Measurements from ENCODE around the gene SLC5A1.

The SLC5A1 gene

DNA sequence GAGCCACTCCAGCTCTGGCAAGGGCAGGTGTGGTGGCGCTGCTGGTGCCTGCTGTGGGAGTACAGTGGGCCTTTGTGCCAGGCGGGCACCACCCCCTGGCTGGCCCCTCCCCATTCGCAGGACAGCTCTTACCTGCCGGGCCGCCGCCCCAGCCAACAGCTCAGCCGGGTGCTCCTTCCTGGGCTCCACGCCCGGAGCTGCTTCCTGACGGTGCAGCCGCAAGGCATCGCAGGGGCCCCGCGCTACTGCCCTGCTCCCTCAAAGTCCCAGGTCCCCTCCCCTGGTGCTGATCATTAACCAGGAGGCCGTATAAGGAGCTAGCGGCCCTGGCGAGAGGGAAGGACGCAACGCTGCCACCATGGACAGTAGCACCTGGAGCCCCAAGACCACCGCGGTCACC is at the start of gene SLC5A1:
SLC5A1 (plus strand) TSS at position 338 of the 400 bp plus-strand sequence; CDS start at position 359, 21 bp downstream.
- no peak for DNase-seq (ENCODE audit: extremely low read depth in 1 of 2, low read depth in 1 of 2)

DNA sequence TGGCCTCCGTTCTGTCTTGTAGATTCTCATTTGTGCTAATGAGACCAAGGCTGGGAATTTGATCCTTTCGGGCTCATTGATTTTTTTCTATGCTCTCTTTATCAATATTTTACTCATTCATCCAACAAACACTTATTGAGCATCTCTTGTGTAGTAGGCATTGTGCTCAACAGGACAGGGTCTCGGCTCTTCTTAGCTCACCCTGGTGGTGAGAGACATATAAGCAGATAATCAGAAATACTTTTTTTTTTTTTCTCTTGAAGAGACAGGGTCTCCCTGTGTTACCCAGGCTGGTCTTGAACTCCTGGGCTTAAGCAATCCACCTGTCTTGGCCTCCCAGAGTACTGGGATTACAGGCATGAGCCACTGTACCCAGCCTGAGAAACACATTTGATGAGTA is 48.0 kb upstream of the SLC5A1 start:
- no peak for DNase-seq (ENCODE audit: extremely low read depth in 1 of 2, low read depth in 1 of 2)

DNA sequence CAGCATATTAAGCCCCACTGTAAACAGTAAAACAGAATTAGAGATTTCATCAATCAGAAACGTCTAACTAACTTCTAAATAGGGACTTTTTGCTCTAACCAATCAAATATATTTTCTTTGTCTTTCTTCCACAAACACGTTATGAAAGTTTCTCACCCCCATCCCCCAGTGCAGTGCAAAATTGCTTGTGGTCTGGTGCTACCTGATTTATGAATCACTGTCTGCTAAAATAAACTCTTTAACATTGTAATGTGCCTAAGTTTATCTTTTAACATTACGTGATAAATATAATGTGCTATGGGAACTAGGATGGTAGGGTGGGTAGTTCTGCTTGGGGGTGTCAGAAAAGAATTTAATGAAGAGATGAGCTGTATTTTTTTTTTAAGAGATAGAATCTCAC is 47.3 kb upstream of the SLC5A1 start:
- DNase-seq (ENCODE audit: extremely low read depth in 1 of 2, low read depth in 1 of 2), result no peak

DNA sequence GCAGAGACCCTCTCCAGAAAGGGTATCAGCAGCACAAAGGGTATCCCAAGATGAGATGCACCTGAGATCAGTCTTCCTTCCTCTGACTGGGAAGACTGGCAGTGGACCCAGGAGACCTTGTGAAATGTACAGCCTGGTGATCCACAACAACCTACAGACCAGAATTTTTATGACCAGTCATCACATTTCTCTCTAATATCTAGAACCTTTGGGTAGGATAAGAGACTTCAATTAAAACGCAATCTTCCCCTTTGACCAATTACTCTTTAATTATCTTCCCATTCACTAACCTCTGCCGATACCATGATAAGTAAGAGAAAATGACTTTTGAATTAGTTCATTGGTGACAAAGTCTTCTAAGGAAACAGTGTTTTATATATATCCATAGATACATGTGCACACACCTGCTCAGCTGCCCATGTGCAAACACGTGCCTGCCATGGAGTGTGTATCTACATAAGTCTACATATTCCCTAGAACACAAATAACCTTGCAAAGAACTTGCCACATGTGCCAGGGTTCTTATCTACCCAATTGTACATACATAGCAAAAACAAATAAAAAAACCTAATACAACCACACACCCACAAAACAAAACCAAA is 44.2 kb upstream of the SLC5A1 start:
- DNase-seq (ENCODE audit: extremely low read depth in 1 of 2, low read depth in 1 of 2), result no peak

DNA sequence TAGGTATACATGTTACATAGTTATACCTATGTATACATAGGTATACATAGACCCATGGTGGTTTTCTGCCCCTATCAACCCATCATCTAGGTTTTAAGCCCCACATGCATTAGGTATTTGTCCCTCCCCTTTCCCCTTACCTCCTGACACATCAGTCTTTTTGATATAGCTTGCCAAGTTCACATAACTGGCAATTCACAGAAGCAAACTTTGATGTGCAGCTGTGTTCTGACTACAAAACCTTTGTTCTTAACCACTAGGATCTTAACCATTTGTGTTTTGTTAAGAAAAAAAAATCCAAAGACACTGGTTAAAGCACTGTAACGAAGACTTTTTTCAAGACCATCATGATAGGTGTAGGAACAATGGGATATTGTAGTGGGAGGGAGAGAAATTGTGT is 42.9 kb upstream of the SLC5A1 start:
- no peak for DNase-seq (ENCODE audit: extremely low read depth in 1 of 2, low read depth in 1 of 2)

DNA sequence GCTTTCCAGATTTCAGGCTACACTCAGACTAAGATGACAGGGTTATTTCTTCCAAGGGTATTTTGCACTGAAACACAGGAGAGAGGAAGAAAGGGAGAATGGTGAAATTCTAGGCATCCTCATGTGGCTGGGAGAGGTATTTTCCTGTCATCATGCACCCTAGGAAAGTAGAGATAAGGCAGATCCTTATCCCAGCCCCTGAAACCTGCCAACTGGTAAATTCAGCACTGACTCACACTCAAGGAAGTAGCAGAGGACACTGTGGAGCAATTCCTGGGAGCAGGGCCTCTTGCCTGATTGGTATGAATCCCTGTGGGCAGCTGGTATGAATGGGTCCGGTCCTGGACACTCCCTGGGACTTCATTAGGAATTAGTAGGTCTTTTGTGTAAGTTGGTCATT is 37.6 kb upstream of the SLC5A1 start:
- no peak for DNase-seq (ENCODE audit: extremely low read depth in 1 of 2, low read depth in 1 of 2)

DNA sequence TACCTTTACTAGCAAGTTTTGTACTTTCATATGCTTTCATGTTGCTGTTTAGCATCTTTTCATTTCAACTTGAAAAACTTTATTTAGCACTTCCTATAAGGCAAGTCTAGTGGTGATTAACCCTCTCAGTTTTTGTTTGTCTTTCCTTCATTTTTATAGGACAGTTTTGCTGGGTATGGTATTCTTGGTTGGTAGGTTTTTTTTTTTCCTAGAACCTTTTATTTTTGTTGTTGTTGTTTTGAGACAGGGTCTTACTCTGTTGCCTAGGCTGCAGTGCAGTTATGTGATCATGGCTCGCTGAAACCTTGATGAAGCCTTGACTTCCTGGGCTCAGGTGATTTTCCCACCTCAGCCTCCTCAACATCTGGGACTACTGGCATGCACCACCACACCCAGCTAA is 29.9 kb upstream of the SLC5A1 start:
- no peak for DNase-seq (ENCODE audit: extremely low read depth in 1 of 2, low read depth in 1 of 2)

DNA sequence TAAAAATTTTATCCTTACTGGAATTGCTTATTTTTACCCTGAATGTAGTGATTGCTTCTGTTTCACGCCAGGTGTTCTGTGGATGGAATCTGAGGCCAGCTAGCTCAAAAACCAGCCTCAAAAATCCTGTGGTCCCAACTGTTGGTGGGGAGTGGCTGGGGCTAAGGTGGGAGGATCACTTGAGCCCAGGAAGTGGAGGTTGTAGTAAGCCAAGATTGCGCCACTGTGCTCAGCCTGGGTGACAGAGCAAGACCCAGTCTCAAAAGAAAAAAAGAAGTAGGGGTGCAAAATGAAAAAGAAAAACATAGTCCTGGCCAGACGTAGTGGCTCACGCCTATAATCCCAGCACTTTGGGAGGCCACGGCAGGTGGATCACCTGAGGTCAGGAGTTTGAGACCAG is 27.0 kb upstream of the SLC5A1 start:
- DNase-seq (ENCODE audit: extremely low read depth in 1 of 2, low read depth in 1 of 2), result no peak

DNA sequence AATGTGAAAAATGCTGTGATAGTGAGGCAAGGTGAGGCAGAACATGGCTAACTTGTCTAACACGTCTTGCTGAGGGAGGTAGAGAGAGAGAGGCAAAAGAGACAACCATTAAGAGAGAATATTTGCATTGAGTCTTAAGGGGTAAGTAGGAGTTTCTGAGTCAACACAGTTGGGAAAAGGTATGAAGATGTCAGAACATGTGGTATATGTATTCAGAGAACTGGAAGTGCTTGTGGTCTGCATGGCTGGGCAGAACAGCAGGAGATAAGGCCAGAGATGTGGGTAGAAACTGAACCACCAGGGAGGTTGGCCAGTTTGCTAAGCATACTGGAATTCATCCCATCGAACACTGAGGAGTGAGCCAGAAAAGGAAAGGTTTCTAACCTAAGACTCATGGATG is 25.0 kb upstream of the SLC5A1 start:
- no peak for DNase-seq (ENCODE audit: extremely low read depth in 1 of 2, low read depth in 1 of 2)

DNA sequence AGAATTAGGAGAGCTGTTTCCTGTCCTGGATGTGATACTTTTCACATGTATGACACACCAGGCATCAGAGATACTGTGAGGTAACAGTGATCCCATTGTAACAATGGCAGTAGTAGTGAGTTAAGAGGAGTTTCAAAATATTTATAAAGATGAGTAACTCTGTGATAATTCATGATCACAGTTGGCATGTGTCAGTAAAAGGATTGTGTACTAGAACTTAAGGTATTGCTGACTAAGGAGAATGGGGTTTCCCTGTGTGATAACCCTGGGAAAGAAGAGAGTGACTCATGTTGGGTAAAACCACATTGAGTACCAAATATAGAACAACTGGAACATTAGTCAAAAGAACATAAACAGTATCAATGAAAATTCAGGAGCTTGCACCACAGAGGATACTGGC is 22.9 kb upstream of the SLC5A1 start:
- DNase-seq (ENCODE audit: extremely low read depth in 1 of 2, low read depth in 1 of 2), result no peak

DNA sequence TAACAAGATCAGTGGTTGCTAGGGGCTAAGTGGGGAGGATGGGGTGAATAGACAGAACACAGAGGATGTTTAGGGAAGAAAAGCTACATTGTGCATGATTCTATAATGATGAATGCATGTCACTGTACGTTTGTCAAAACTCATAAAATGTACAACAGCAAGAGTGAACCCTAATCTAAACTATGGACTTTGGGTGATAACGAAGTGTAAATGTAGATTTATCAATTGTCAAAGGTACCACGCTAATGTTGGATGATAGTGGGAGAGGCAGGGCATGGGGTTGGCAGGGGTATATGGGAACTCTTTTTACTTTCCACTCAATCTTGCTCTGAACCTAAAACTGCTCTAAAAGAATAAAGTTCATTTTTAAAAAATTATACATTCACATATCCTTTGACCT is 21.3 kb upstream of the SLC5A1 start:
- no peak for DNase-seq (ENCODE audit: extremely low read depth in 1 of 2, low read depth in 1 of 2)

DNA sequence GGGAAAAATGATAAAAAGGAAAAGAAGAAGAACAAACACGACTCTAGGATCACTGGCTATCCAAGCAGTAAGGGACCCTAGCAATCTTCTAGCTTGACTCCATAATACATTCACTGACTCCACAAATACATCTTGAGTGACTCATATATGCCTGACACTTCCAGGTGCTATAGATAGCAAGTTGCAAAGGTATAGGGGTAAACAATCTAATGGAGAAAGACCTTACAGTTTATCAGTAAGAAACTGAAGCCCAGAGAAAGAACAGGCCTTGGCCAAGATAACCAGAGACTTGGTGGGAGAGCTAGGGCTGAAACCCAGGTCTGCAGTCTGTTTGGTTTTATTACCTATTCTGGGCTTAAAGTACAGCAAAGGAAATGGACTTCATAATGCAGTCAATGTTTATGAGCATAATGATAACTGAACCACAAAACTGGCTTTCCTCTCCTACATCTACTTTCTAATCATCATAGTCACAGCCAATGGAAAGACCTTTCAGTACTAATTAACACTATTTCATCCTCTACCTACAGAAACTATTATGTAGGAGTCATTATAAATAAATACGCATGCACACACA is 19.7 kb upstream of the SLC5A1 start:
- DNase-seq (ENCODE audit: extremely low read depth in 1 of 2, low read depth in 1 of 2), result no peak

DNA sequence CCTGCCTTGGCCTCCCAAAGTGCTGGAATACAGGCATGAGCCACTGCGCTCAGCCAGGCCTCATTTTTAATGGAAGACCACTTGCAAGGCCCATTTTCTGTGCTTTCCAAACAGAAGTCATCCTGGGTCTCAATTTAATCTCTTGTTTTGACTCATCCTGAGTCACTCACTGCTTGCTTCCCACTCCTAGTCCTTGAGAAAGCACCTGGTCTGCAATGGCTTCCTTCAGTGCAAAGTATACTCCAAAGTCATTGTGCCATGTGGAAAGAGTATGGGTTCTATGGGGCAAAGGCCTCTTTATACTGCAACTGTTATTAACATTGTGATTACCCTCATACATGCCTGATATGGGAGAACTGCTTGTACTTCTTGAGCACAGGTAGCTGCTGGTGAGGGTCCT is 18.3 kb upstream of the SLC5A1 start:
- DNase-seq (ENCODE audit: extremely low read depth in 1 of 2, low read depth in 1 of 2), result no peak

DNA sequence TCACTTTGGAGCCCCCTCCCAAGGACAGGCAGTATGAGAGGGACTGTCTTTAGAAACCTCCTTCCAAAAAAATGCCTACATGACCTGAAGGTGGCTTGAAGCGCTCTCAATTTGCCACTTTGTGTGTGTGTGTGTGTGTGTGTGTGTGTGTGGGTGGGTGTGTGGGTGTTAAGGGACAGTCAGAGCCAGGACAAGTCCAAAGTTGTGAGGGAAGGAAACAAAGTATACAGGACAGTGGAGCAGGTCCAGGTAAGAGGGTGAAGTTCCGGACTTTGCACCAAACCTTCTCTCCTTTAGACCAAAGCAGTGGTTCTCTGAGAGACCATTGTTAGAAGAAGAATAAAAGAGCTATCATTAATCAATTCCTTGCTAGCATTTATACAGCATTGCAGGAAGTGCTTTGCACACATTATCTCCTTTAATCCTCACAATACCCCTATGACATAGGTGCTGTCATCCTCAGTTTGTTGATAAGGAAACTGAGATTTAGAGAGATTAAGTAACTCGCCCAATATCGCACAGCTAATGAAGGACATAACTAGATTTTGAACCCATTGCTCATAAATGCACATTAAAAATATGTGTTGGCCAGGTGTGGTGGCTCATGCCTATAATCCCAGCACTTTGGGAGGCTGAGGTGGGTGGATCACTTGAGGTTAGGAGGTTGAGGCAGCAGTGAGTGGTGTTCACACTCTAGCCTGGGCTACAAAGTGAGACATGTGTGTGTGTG is 12.4 kb upstream of the SLC5A1 start:
- DNase-seq (ENCODE audit: extremely low read depth in 1 of 2, low read depth in 1 of 2), result no peak

DNA sequence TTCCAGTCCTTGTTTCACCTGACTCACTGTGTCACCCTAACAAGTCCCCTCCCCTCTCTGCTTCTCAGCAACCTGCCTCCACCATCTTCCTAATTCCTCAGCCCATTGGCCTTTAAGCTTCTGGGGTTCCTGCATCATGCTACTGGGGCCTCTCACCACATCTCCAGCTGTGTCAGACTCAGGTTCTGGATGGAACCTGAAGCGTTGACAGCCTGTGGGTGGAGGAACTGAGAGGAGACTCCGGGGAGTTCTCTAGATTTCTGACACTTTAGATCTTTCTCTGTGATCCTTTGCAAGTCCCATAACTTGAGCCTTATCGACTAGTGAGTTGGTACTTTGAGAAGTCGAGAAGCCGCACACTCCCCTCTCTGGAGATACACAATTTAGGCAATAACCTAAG is 11.6 kb upstream of the SLC5A1 start:
- no peak for DNase-seq (ENCODE audit: extremely low read depth in 1 of 2, low read depth in 1 of 2)

DNA sequence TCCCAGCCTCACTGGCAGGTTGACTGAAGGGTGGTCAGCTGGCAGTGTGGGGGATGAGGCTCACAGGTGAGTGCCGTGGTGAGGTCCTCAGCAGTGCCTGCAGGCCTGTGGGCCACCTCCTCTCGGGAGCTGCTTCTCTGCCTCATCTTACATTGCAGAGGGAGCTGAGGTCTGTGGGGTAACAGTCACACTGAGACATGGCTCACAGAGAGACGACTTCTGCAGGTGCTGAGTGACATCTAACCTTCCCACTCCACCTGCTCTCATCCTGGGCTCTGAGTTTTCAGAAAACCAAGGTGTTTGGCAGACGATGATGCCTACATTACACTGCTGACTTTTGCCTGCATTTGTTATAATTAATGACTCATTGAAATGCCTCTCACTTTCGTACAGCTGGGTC is 8.8 kb upstream of the SLC5A1 start:
- DNase-seq (ENCODE audit: extremely low read depth in 1 of 2, low read depth in 1 of 2), result no peak

DNA sequence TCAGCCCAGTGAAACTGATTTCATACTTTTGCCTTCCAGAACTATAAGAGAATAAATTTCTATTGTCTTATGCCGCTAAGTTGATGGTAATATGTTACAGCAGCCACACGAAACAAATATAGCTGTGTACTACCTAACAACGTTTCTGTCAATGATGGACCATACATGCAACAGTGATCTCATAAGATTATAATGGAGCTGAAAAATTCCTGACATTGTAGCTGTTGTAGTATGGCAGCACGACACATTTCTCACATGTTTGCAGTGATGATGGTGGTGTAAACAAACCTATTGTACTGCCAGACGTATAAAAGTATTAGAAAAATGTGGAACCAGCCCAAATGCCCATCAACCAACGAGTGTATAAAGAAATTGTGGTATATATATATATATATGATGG is 5.8 kb upstream of the SLC5A1 start:
- no peak for DNase-seq (ENCODE audit: extremely low read depth in 1 of 2, low read depth in 1 of 2)

DNA sequence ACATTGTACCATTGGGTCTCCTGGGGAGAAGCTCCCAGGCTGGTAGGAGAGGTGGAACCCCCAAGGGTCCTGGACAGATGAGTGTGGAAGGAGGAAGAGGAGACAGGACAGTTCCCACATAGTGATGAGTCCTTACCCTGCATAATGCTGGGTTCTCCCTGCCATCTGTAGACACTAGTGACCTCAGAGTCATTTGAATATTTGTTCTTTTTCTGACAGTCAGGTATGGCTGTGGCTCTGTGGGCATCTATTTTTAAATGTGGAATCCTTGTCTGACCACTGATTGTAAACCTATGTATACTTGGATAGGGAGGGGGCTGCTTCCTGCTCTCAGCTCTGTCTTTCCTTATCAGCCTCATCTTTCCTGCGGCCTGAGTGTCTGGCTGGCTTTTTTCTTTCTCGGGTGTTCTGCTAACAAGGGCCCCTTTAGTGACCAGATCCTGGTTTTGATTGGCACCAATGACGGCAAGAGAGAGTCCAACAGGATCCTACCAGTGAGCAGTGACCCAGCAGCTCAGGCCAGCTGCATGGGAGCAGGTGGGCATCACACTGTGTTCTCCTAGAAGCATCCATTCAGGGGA is 2.6 kb upstream of the SLC5A1 start:
- DNase-seq (ENCODE audit: extremely low read depth in 1 of 2, low read depth in 1 of 2), result no peak

DNA sequence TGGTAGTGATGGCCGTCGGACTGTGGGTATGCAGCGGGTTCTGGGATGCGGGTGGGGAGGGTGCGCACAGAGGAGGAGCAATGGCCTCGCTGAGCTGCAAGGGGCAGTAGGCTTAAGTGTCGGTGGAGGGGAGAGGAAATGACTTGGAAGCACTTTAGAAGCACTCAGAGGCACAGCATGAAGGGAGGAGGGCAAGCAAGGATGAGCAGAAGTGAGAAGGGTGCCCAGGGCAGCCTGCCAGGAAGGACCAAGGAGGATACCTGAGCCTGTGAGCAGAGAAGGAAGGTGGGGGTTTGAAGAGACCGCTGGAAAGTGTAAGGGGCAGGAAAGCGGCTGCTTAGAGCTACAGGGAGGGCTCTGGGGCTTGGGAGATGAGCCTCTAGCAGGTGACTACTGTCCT is 330 bp downstream of the SLC5A1 start:
- DNase-seq (ENCODE audit: extremely low read depth in 1 of 2, low read depth in 1 of 2), result no peak

DNA sequence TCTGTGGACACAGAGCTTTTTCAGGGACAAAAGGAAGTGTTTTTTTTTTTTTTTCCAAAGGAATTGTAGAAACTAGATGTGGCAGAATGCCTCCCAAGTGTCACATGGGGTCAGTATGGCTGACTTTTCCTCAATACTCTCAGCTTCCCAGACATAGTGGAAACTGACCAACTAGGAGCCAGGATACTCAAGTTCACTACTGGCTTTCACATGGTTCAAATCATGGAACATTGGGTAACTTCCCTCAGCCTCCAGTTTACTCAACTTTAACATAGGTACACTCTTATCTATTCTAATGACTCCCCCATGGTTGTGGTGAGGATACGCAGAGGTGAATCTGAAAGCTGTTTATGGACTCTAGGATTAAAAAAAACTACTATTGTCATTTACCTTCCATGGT is 1.4 kb downstream of the SLC5A1 start:
- DNase-seq (ENCODE audit: extremely low read depth in 1 of 2, low read depth in 1 of 2), result no peak

DNA sequence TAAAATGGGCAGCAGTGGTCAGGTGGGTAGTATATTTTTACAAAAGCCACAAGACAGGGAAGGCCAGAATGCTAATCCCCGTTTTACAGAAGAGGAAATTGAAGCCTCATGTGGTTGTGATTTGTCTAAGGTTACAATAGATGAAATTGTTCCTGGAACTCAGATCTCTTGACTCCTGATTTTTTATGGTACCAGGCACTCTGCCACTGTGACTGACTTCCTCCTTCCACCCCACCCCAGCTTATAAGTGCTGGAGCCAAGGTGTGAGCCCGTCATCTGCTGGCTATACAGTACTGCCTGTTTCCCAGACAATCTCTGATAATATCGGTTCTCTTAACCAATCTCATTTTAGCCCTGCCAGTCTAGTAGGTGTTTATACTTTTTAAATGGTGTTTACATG is 1.9 kb downstream of the SLC5A1 start:
- DNase-seq (ENCODE audit: extremely low read depth in 1 of 2, low read depth in 1 of 2), result no peak

DNA sequence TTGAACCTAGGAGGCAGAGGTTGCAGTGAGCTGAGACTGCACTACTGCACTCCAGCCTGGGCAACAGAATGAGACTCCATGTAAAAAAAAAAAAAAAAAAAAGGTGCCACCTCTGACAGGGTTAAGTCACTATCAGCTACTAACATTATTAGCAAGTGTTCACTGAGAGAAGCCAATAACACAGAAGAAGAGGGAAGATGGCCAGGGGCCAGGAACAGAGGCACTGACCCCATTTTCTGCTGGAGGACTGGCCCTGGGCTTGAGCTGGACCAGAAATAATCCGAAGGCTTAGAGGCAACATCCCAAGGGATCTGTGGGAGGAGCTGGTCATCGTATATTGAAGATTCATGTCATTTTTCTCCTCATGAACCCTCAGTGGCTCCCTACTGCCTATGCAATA is 5.0 kb downstream of the SLC5A1 start:
- no peak for DNase-seq (ENCODE audit: extremely low read depth in 1 of 2, low read depth in 1 of 2)
